Activated CD8-positive, alpha-beta T cell treated with anti-CD3 and anti-CD28 coated beads for 36 hours (primary cell): ENCODE data around the gene CCDC141. TPM values are rescaled to one million over a fixed set of nuclear protein-coding genes. Genes with fewer than 3 reads are reported as not detected.

Source experiments
- ATAC-seq: fragments of 200-7000 bp; cut with Tn5 transposase; one replicate; pipeline ENCODE4 v1.10.0; 2021; ENCODE audit warnings: mild to moderate bottlenecking, moderate library complexity
- CTCF ChIA-PET: fragments of 350-600 bp; sonication (Branson Sonifier 250); formaldehyde crosslinking; loops from one replicate; lab custom pipeline; 2021; ENCODE audit warnings: antibody characterized with exemption; lab: Charles Lee
- POLR2A ChIA-PET: fragments of 350-600 bp; sonication (Branson Sonifier 250); formaldehyde crosslinking; loops from one replicate; lab custom pipeline; 2021; ENCODE audit warnings: antibody characterized with exemption; lab: Charles Lee
- DNase-seq: peaks from one replicate; pipeline ENCODE4 v3.0.0-alpha.2; 2020
- H3K27ac Mint-ChIP-seq: one replicate; pipeline ENCODE4 v1.8.0; 2021; ENCODE audit warnings: mild to moderate bottlenecking, mixed read lengths
- H3K27me3 Mint-ChIP-seq: one replicate; pipeline ENCODE4 v1.8.0; 2021; ENCODE audit warnings: mixed read lengths
- H3K36me3 Mint-ChIP-seq: one replicate; pipeline ENCODE4 v1.8.0; 2021; ENCODE audit warnings: low read depth, mixed read lengths
- H3K4me1 Mint-ChIP-seq: one replicate; pipeline ENCODE4 v1.8.0; 2021; ENCODE audit warnings: low read depth, mixed read lengths
- H3K4me3 Mint-ChIP-seq: one replicate; pipeline ENCODE4 v1.8.0; 2021; ENCODE audit warnings: mild to moderate bottlenecking, moderate library complexity, mixed read lengths
- H3K9me3 Mint-ChIP-seq: one replicate; pipeline ENCODE4 v1.8.0; 2021; ENCODE audit warnings: mixed read lengths
- CTCF ChIP-seq: fragments of 200-600 bp; IDR thresholded peaks from one replicate; pipeline ENCODE4 v1.8.0; 2022; ENCODE audit warnings: antibody characterized with exemption, mild to moderate bottlenecking
- intact Hi-C: fragments of 100-400 bp; cut with micrococcal nuclease; formaldehyde crosslinking; loops from one replicate; pipeline ENCODE4 v1.10.0; 2022
- total RNA-seq, 2 experiments: library from RNA; stranded (reverse); gene quantifications; one replicate each; pipeline ENCODE4 v1.2.3, GENCODE V29; 2021

The CCDC141 gene
- total RNA-seq, 2 experiments from 2014 or later = 6.5 to 7.8 TPM

GRCh38 chr2:178874529-178875240, 175.3 kb downstream of the CCDC141 start:
- no peak for TF ChIP-seq CTCF
- ChIA-PET POLR2A (no interaction called here), CTCF (interaction anchor here (0.8 kb wide), 1 partner anchor 73 kb away, joined by 3 read pairs; no protein-coding TSS in a partner anchor)
- no peaks in the 10 kb centered on the region for H3K27me3 Mint-ChIP-seq
- no peaks in the 10 kb centered on the region for H3K9me3 Mint-ChIP-seq
- DNase-seq (no peak), ATAC-seq (no peak)
- intact Hi-C loops = no loop called here
- H3K36me3 Mint-ChIP-seq = peaks cover 3% of the 10 kb centered on the region
- H3K27ac Mint-ChIP-seq = no peak overlapping the region
- no peak overlapping the region for H3K4me3 Mint-ChIP-seq
- peaks cover 16% of the 10 kb centered on the region for H3K4me1 Mint-ChIP-seq

- CTCF ChIA-PET = no interaction called here
- intact Hi-C loops = no loop called here
Measured at GRCh38 chr2:178873912-178874311, 176.0 kb downstream of the CCDC141 start.

GRCh38 chr2:178871536-178871935, 178.4 kb downstream of the CCDC141 start:
- Mint-ChIP-seq H3K4me1 (peaks cover 16% of the 10 kb centered on the region), H3K36me3 (peaks cover 3% of the 10 kb centered on the region), H3K27me3 (no peaks in the 10 kb centered on the region), H3K4me3 (no peak overlapping the region), H3K27ac (no peak overlapping the region), H3K9me3 (no peaks in the 10 kb centered on the region)
- POLR2A ChIA-PET = no interaction called here
- CTCF ChIA-PET = interaction anchor here (0.6 to 1.1 kb wide), 2 partner anchors 19 to 252 kb away, joined by 3 read pairs; no protein-coding TSS in a partner anchor
- no peak for TF ChIP-seq CTCF
- peak; percentile 68 for ATAC-seq
- DNase-seq = peak; percentile 9
- intact Hi-C loops = no loop called here

More at GRCh38 chr2:178873912-178874311, 176.0 kb downstream of the CCDC141 start:
- no peaks in the 10 kb centered on the region for H3K9me3 Mint-ChIP-seq
- no peak overlapping the region for H3K4me3 Mint-ChIP-seq
- no peak for ATAC-seq
- TF ChIP-seq CTCF = no peak
- H3K4me1 Mint-ChIP-seq = peaks cover 16% of the 10 kb centered on the region
- H3K36me3 Mint-ChIP-seq = peaks cover 3% of the 10 kb centered on the region
- no peak for DNase-seq
- H3K27me3 Mint-ChIP-seq = no peaks in the 10 kb centered on the region
- no peak overlapping the region for H3K27ac Mint-ChIP-seq
- POLR2A ChIA-PET = no interaction called here

- CTCF ChIA-PET = no interaction called here
- Mint-ChIP-seq H3K27ac (no peak overlapping the region), H3K36me3 (peaks cover 3% of the 10 kb centered on the region), H3K4me3 (no peak overlapping the region), H3K9me3 (no peaks in the 10 kb centered on the region), H3K27me3 (no peaks in the 10 kb centered on the region), H3K4me1 (peaks cover 16% of the 10 kb centered on the region)
- no peak for TF ChIP-seq CTCF
- no peak for DNase-seq
- POLR2A ChIA-PET = no interaction called here
- no peak for ATAC-seq
- intact Hi-C loops = no loop called here
Measured at GRCh38 chr2:178870703-178871102, 179.2 kb downstream of the CCDC141 start.

GRCh38 chr2:178865999-178866398, 183.9 kb downstream of the CCDC141 start:
- Mint-ChIP-seq H3K27me3 (no peaks in the 10 kb centered on the region), H3K27ac (no peak overlapping the region), H3K4me3 (no peak overlapping the region), H3K4me1 (peaks cover 8% of the 10 kb centered on the region), H3K9me3 (no peaks in the 10 kb centered on the region), H3K36me3 (peaks cover 5% of the 10 kb centered on the region)
- ATAC-seq = no peak
- ChIA-PET POLR2A (no interaction called here), CTCF (interaction anchor here (0.6 to 1.8 kb wide), 3 partner anchors 17 to 263 kb away, joined by 3 read pairs; no protein-coding TSS in a partner anchor)
- TF ChIP-seq CTCF = no peak
- DNase-seq = no peak
- intact Hi-C loops = no loop called here
